Astrocyte (in vitro differentiated cells and primary cell): ENCODE results near the gene AMPH.

ENCODE experiments used
- EZH2 ChIP-seq: IDR thresholded peaks from 2 replicates; pipeline ENCODE4 v1.6.1; 2012; ENCODE audit warnings: mild to moderate bottlenecking, low read length, inconsistent platforms; ENCODE audit not compliant: insufficient read depth
- TF ChIP-seq, protein P1 (sequence below): IDR thresholded peaks from 2 replicates; pipeline ENCODE4 v1.5.1; 2011; ENCODE audit warnings: low read depth, mild to moderate bottlenecking, inconsistent platforms, low read length, moderate library complexity; ENCODE audit not compliant: insufficient read depth

DNA sequence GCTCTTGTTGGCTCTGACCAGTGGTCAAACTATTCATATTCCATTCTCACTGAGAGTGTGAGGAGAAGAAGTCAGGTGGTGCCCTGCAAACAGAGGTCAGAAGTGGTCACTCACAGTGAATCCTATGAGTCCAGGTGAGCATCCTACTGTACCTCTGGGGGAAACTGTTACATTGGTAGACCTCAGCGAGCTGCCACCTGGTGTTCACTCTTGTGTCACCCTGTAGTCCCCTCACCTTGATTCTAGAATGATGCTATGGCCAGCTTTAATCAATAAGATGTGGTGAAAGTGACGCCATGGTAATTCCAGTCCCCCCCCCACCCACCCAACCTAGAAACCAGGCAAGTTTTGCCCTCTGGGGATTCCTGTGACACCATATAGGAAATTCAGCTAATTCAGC, 1.2 kb upstream of the AMPH start:
- TF ChIP-seq, protein P1, sequence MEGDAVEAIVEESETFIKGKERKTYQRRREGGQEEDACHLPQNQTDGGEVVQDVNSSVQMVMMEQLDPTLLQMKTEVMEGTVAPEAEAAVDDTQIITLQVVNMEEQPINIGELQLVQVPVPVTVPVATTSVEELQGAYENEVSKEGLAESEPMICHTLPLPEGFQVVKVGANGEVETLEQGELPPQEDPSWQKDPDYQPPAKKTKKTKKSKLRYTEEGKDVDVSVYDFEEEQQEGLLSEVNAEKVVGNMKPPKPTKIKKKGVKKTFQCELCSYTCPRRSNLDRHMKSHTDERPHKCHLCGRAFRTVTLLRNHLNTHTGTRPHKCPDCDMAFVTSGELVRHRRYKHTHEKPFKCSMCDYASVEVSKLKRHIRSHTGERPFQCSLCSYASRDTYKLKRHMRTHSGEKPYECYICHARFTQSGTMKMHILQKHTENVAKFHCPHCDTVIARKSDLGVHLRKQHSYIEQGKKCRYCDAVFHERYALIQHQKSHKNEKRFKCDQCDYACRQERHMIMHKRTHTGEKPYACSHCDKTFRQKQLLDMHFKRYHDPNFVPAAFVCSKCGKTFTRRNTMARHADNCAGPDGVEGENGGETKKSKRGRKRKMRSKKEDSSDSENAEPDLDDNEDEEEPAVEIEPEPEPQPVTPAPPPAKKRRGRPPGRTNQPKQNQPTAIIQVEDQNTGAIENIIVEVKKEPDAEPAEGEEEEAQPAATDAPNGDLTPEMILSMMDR: no peak
- no peak for TF ChIP-seq EZH2
